HG02759 (cell line): ENCODE results near the gene PM20D2.

Source experiments
- ATAC-seq: cut with Tn5 transposase; IDR thresholded peaks from one replicate; pipeline ENCODE4 v1.9.1; 2021; ENCODE audit warnings: mild to moderate bottlenecking, moderate library complexity; ENCODE audit not compliant: unreplicated experiment

Gene PM20D2

DNA sequence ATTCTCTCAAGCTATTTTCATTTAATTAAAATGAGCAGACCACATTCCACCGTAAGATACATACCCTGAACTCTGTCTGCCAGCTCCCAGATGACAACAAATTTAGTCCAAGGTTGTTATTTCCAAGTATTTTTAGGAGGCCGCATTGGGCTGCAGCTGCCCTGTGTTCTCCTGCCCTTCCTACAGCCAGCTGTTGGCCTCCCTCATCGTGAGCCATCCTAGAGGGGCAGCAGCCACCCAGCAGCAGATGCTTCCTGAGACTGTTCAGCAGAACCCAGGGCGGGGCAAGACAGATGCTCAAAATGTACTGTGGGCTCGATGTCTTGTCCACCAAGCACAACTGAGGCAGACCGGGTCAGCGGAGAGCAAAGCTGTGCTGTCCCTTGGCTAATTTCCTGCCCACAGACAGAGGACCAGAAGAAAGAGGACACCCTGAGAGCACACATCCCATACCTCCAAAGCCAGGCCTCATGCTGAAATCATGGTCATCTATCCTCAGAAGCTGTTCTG, 54.9 kb downstream of the PM20D2 start:
- no peak for ATAC-seq

- no peak for ATAC-seq
Measured at GRCh38 chr6:89204096-89204495, 58.2 kb downstream of the PM20D2 start.

DNA sequence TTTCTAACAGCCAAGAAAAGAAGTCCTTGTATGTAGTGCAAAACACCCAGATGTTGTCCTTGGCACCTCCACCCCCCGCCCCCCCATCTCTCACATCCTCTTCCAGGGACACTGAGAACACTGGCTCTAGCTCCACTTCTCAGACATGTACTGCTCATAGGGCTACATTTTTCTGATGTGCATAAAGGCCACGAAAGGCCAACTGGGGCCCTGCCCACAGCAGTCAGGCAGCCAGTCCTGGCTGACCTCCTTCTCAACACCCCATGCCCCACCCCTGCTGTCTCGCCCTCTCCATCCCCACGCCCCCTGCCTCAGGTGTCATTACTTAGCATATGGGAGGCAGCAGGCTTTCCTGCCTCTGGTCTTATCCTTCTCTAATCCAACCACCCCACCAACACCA, 60.0 kb downstream of the PM20D2 start:
- no peak for ATAC-seq

- no peak for ATAC-seq
Measured at GRCh38 chr6:89208551-89208950, 62.7 kb downstream of the PM20D2 start.

- ATAC-seq: no peak
Measured at GRCh38 chr6:89209457-89209856, 63.6 kb downstream of the PM20D2 start.

DNA sequence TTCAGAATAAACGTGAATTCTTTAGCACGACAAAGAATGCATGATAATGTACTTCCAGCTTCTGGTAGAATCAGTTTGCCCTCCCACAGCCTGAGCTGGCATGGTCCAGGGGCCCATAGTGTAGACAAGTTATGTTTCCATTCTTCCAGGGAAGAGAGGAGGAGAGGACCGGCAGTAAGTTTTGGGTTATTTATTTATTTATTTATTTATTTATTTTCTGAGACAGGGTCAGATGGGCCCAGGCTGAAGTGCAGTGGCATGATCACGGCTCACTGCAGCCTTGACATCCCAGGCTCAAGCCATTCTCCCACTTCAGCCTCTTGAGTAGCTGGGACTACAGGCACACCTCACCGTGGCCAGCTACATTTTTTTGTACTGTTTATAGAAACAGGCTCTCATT, 66.6 kb downstream of the PM20D2 start:
- no peak for ATAC-seq

- ATAC-seq: no peak
Measured at GRCh38 chr6:89214197-89214596, 68.3 kb downstream of the PM20D2 start.
